WTC11 (cell line): ENCODE measurements around the gene DUSP2. TPM values are rescaled to one million over a fixed set of nuclear protein-coding genes. Genes with fewer than 3 reads are reported as not detected.

ENCODE experiments used
- ATAC-seq: fragments of 200-7000 bp; cut with Tn5 transposase; 2 replicates; pipeline ENCODE4 v1.10.0; 2021; ENCODE audit warnings: mild to moderate bottlenecking, moderate library complexity
- CTCF ChIA-PET: fragments of 300-600 bp; sonication (Branson Sonifier 250); formaldehyde crosslinking; loops from one replicate; lab custom pipeline; 2021; ENCODE audit warnings: antibody characterized with exemption; lab: Charles Lee
- POLR2A ChIA-PET: fragments of 350-600 bp; sonication (Branson Sonifier 250); formaldehyde crosslinking; loops from one replicate; lab custom pipeline; 2021; ENCODE audit warnings: antibody characterized with exemption; lab: Charles Lee
- DNase-seq: peaks from one replicate; pipeline ENCODE4 v3.0.0; 2021; ENCODE audit warnings: low spot score
- H3K27ac Mint-ChIP-seq: 2 replicates; pipeline ENCODE4 v1.8.0; 2021; ENCODE audit warnings: mixed read lengths
- H3K27me3 Mint-ChIP-seq: 2 replicates; pipeline ENCODE4 v1.8.0; 2021; ENCODE audit warnings: low read depth, mild to moderate bottlenecking, moderate library complexity, mixed read lengths
- H3K36me3 Mint-ChIP-seq: 2 replicates; pipeline ENCODE4 v1.8.0; 2021; ENCODE audit warnings: mixed read lengths
- H3K4me1 Mint-ChIP-seq: 2 replicates; pipeline ENCODE4 v1.8.0; 2022; ENCODE audit warnings: mixed read lengths
- H3K4me3 Mint-ChIP-seq: 2 replicates; pipeline ENCODE4 v1.8.0; 2021; ENCODE audit warnings: mild to moderate bottlenecking, moderate library complexity, mixed read lengths
- H3K9me3 Mint-ChIP-seq: 2 replicates; pipeline ENCODE4 v1.8.0; 2021; ENCODE audit warnings: mixed read lengths
- ATF1 ChIP-seq: sonication (generic); formaldehyde crosslinking; IDR thresholded peaks from 2 replicates; pipeline ENCODE4 v1.8.1; 2023; ENCODE audit warnings: mild to moderate bottlenecking, moderate library complexity, missing genetic modification reagents
- CREM ChIP-seq: sonication (generic); formaldehyde crosslinking; IDR thresholded peaks from 2 replicates; pipeline ENCODE4 v1.8.1; 2022; ENCODE audit warnings: mild to moderate bottlenecking, missing genetic modification reagents, moderate library complexity
- ESRRA ChIP-seq: sonication (generic); formaldehyde crosslinking; IDR thresholded peaks from 2 replicates; pipeline ENCODE4 v1.8.1; 2022; ENCODE audit warnings: mild to moderate bottlenecking, missing genetic modification reagents, borderline replicate concordance
- FOXJ3 ChIP-seq: sonication (generic); formaldehyde crosslinking; IDR thresholded peaks from 2 replicates; pipeline ENCODE4 v1.9.0; 2021; ENCODE audit warnings: missing genetic modification reagents, mild to moderate bottlenecking, borderline replicate concordance
- HMGXB4 ChIP-seq: sonication (generic); formaldehyde crosslinking; IDR thresholded peaks from 2 replicates; pipeline ENCODE4 v1.8.1; 2023; ENCODE audit warnings: mild to moderate bottlenecking, moderate library complexity, missing genetic modification reagents
- JAZF1 ChIP-seq: fragments of 250-450 bp; sonication (Bioruptor Pico); IDR thresholded peaks from 2 replicates; pipeline ENCODE4 v1.9.0; 2021; ENCODE audit warnings: moderate library complexity, mild to moderate bottlenecking, inconsistent platforms
- MAX ChIP-seq: sonication (generic); formaldehyde crosslinking; IDR thresholded peaks from 2 replicates; pipeline ENCODE4 v1.8.0; 2022; ENCODE audit warnings: mild to moderate bottlenecking, missing genetic modification reagents
- NFE2L1 ChIP-seq: sonication (generic); formaldehyde crosslinking; IDR thresholded peaks from 2 replicates; pipeline ENCODE4 v1.8.1; 2023; ENCODE audit warnings: missing genetic modification reagents
- NR1H2 ChIP-seq: sonication (generic); formaldehyde crosslinking; IDR thresholded peaks from 2 replicates; pipeline ENCODE4 v1.9.0; 2021; ENCODE audit warnings: mild to moderate bottlenecking, moderate library complexity, missing genetic modification reagents
- RELA ChIP-seq: sonication (generic); formaldehyde crosslinking; IDR thresholded peaks from 2 replicates; pipeline ENCODE4 v1.8.1; 2022; ENCODE audit warnings: missing genetic modification reagents, mild to moderate bottlenecking, borderline replicate concordance
- SMAD3 ChIP-seq: sonication (generic); formaldehyde crosslinking; IDR thresholded peaks from 2 replicates; pipeline ENCODE4 v1.8.0; 2022; ENCODE audit warnings: missing genetic modification reagents, mild to moderate bottlenecking, borderline replicate concordance
- SMAD4 ChIP-seq: sonication (generic); formaldehyde crosslinking; IDR thresholded peaks from 2 replicates; pipeline ENCODE4 v1.8.0; 2022; ENCODE audit warnings: mild to moderate bottlenecking, missing genetic modification reagents
- SP1 ChIP-seq: sonication (generic); formaldehyde crosslinking; conservative IDR thresholded peaks from 2 replicates; pipeline ENCODE4 v1.8.1; 2022; ENCODE audit warnings: missing genetic modification reagents
- USF2 ChIP-seq: sonication (generic); formaldehyde crosslinking; IDR thresholded peaks from 2 replicates; pipeline ENCODE4 v1.8.1; 2023; ENCODE audit warnings: mild to moderate bottlenecking, missing genetic modification reagents, moderate library complexity
- ZBTB21 ChIP-seq: sonication (generic); formaldehyde crosslinking; IDR thresholded peaks from 2 replicates; pipeline ENCODE4 v1.8.1; 2023; ENCODE audit warnings: mild to moderate bottlenecking, missing genetic modification reagents, borderline replicate concordance
- ZBTB43 ChIP-seq: sonication (generic); formaldehyde crosslinking; IDR thresholded peaks from 2 replicates; pipeline ENCODE4 v1.8.1; 2023; ENCODE audit warnings: mild to moderate bottlenecking, missing genetic modification reagents
- ZNF232 ChIP-seq: sonication (generic); formaldehyde crosslinking; IDR thresholded peaks from 2 replicates; pipeline ENCODE4 v1.8.0; 2022; ENCODE audit warnings: mild to moderate bottlenecking, missing genetic modification reagents
- ZNF532 ChIP-seq: fragments of 250-450 bp; sonication (Bioruptor Pico); IDR thresholded peaks from 2 replicates; pipeline ENCODE4 v1.9.0; 2021; ENCODE audit warnings: mild to moderate bottlenecking, borderline replicate concordance
- ZNF671 ChIP-seq: fragments of 250-450 bp; sonication (Bioruptor Pico); IDR thresholded peaks from 2 replicates; pipeline ENCODE4 v1.8.0; 2021; ENCODE audit warnings: mild to moderate bottlenecking
- total RNA-seq: library from RNA; stranded (reverse); gene quantifications from 3 replicates; pipeline ENCODE4 v1.2.3, GENCODE V29; 2021
- TF ChIP-seq, protein P1 (sequence below): sonication (generic); formaldehyde crosslinking; IDR thresholded peaks from 2 replicates; pipeline ENCODE4 v1.8.1; 2022; ENCODE audit warnings: missing genetic modification reagents, borderline replicate concordance
- TF ChIP-seq, protein P2 (sequence below): fragments of 250-450 bp; sonication (Bioruptor Pico); IDR thresholded peaks from 2 replicates; pipeline ENCODE4 v1.9.0; 2021; ENCODE audit warnings: moderate library complexity, mild to moderate bottlenecking, inconsistent platforms, borderline replicate concordance
- TF ChIP-seq, protein P3 (sequence below): fragments of 200-600 bp; IDR thresholded peaks from 2 replicates; pipeline ENCODE4 v1.8.0; 2022; ENCODE audit warnings: antibody characterized with exemption
- TF ChIP-seq, protein P4 (sequence below): sonication (generic); formaldehyde crosslinking; IDR thresholded peaks from 2 replicates; pipeline ENCODE4 v1.8.0; 2022; ENCODE audit warnings: mild to moderate bottlenecking, missing genetic modification reagents

The DUSP2 gene
- total RNA-seq, 1 experiment from 2014 or later: 4.7 TPM

- H3K27me3 Mint-ChIP-seq: peaks cover 40% of the 10 kb centered on the region
- TF ChIP-seq ATF1 (CRISPR knock-in tag) (no peak), HMGXB4 (CRISPR knock-in tag) (peak; percentile 30), MAX (CRISPR knock-in tag) (no peak), SMAD4 (CRISPR knock-in tag) (no peak), USF2 (CRISPR knock-in tag) (no peak), ZNF232 (CRISPR knock-in tag) (no peak), SMAD3 (no peak), ZBTB21 (no peak), JAZF1 (no peak), NR1H2 (CRISPR knock-in tag) (no peak), ZBTB43 (CRISPR knock-in tag) (no peak), CREM (CRISPR knock-in tag) (0 out of 2 replicates have a peak, but pooled peaks have one; percentile 19), ZNF671 (no peak), ESRRA (CRISPR knock-in tag) (no peak), NFE2L1 (CRISPR knock-in tag) (no peak), ZNF532 (no peak), SP1 (CRISPR knock-in tag) (peak; percentile 44; the same call in 1 of the 2 replicates), FOXJ3 (CRISPR knock-in tag) (no peak), RELA (CRISPR knock-in tag) (no peak)
- TF ChIP-seq, protein P1, sequence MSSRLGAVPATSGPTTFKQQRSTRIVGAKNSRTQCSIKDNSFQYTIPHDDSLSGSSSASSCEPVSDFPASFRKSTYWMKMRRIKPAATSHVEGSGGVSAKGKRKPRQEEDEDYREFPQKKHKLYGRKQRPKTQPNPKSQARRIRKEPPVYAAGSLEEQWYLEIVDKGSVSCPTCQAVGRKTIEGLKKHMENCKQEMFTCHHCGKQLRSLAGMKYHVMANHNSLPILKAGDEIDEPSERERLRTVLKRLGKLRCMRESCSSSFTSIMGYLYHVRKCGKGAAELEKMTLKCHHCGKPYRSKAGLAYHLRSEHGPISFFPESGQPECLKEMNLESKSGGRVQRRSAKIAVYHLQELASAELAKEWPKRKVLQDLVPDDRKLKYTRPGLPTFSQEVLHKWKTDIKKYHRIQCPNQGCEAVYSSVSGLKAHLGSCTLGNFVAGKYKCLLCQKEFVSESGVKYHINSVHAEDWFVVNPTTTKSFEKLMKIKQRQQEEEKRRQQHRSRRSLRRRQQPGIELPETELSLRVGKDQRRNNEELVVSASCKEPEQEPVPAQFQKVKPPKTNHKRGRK (CRISPR knock-in tag): no peak
- TF ChIP-seq, protein P2, sequence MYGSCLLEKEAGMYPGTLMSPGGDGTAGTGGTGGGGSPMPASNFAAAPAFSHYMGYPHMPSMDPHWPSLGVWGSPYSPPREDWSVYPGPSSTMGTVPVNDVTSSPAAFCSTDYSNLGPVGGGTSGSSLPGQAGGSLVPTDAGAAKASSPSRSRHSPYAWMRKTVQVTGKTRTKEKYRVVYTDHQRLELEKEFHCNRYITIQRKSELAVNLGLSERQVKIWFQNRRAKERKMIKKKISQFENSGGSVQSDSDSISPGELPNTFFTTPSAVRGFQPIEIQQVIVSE (CRISPR knock-in tag): no peak
- TF ChIP-seq, protein P3, sequence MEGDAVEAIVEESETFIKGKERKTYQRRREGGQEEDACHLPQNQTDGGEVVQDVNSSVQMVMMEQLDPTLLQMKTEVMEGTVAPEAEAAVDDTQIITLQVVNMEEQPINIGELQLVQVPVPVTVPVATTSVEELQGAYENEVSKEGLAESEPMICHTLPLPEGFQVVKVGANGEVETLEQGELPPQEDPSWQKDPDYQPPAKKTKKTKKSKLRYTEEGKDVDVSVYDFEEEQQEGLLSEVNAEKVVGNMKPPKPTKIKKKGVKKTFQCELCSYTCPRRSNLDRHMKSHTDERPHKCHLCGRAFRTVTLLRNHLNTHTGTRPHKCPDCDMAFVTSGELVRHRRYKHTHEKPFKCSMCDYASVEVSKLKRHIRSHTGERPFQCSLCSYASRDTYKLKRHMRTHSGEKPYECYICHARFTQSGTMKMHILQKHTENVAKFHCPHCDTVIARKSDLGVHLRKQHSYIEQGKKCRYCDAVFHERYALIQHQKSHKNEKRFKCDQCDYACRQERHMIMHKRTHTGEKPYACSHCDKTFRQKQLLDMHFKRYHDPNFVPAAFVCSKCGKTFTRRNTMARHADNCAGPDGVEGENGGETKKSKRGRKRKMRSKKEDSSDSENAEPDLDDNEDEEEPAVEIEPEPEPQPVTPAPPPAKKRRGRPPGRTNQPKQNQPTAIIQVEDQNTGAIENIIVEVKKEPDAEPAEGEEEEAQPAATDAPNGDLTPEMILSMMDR: peak; percentile 75
- TF ChIP-seq, protein P4, sequence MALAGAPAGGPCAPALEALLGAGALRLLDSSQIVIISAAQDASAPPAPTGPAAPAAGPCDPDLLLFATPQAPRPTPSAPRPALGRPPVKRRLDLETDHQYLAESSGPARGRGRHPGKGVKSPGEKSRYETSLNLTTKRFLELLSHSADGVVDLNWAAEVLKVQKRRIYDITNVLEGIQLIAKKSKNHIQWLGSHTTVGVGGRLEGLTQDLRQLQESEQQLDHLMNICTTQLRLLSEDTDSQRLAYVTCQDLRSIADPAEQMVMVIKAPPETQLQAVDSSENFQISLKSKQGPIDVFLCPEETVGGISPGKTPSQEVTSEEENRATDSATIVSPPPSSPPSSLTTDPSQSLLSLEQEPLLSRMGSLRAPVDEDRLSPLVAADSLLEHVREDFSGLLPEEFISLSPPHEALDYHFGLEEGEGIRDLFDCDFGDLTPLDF: no peak
Observed at GRCh38 chr2:96116879-96117533, 28.2 kb downstream of the DUSP2 start.

More at GRCh38 chr2:96116879-96117533, 28.2 kb downstream of the DUSP2 start:
- CTCF ChIA-PET: interaction anchor here (0.5 to 4.3 kb wide), 36 partner anchors 9 to 205 kb away, joined by 3 to 49 read pairs (median 4); partner anchors contain the start of genes ANKRD36C, ASTL and STARD7
- Mint-ChIP-seq H3K27ac (no peak overlapping the region), H3K4me3 (peak overlapping the region; percentile 59), H3K9me3 (no peaks in the 10 kb centered on the region), H3K36me3 (no peaks in the 10 kb centered on the region), H3K4me1 (peaks cover 28% of the 10 kb centered on the region)
- POLR2A ChIA-PET: interaction anchor here (0.6 to 0.9 kb wide), 2 partner anchors 9 to 21 kb away, joined by 3 read pairs; partner anchors contain the start of gene ASTL
- peak; percentile 65 for DNase-seq
- peak; percentile 72 for ATAC-seq
